HG03103 (cell line): Measurements from ENCODE around the gene AKAP13.
"Not testable (repeated sequence)": the region's sequence is repeated elsewhere in the genome, so short reads cannot be mapped to it uniquely, and the experiment has no call there.

Experiments
- ATAC-seq: cut with Tn5 transposase; IDR thresholded peaks from one replicate; pipeline ENCODE4 v1.9.1; 2021; ENCODE audit warnings: low read depth; ENCODE audit not compliant: unreplicated experiment

The AKAP13 gene

DNA sequence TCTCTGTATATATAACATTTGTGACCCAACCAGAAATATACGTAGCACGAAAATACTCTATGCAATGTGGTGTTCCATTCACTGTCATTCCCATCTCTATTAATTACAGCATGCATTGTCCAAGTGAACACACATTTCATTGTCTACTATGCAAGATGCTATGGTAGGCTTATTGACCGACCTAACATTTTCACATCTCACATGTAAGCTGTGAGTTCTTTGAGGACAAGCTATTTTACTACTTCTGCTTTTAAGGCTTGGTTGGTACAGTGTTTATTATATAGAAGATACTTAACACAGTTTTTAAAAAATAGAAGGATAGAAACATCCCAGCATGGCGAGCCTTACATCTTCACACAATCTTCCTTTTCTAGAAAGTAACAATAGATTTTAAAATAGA lies 249.9 kb downstream of the AKAP13 start:
- ATAC-seq = no peak

DNA sequence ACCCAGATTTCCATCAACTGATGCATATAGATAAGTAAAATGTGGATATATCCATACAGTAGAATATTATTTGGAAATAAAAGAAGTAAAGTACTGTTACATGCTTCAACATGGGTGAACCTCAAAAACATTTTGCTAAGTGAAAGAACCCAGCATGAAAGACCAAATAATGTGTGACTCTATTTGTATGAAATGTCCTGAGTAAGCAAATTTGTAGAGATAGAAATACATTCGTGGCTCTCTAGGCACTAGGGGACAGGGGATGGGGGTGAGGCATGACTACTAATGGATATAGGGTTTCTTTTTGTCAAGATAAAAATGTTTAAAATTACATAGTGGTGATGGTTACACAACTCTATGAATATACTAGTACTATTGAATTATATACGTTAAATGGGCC lies 250.6 kb downstream of the AKAP13 start:
- ATAC-seq = no peak

DNA sequence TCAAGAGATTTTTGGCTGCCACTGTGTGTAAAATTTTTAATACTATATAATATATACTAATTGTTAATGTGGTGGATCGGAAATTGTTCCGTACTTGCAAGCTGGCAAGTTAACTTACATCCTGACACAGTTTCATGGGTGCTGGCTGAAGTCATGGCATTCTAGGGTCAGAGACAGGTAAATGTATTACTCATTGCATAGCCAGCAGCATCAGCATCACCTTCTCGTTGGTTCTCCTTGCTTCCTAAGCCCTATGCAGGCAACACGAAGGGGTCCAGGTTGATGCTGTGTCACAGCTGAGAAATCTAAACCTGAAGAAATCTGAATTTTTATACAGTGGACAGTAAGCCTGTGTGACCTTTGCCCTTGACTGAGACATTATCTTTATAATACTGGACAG lies 251.6 kb downstream of the AKAP13 start:
- ATAC-seq = no peak

DNA sequence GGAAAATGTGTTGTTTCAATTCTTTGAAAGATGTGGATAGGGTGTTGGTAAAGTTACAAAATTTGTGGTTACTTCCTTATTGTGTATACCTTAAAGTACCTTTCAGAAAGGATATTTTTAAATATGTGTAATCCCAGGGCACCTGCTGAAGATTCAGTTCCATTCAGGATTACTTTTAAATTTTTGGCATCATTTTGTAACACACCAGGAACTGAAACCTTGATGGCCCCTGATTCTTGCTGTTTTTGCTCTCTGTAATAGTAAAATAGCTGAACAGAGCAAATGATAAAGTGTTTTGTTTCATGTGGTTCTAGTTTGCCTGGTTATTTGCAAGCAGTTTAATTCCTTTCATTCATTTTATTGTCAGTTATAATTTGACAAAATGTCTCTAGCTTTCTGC lies 253.5 kb downstream of the AKAP13 start:
- no peak for ATAC-seq

DNA sequence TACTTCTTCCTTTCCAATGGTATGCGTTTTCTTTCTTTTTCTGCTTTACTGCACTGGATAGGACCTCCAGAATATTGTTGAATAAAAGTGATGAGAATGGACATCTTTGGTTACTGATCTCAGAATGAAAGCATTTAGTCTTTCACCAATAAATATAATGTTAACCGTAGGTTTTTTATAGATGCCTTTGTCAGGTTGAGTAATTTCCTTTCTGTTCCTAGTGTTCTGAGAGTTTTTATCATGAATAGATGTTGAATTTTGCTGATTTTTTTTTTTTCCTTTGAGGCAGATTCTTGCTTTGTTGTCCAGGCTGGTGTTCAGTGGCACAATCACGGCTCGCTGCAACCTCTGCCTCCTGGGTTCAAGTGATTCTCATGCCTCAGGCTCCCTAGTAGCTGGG lies 255.9 kb downstream of the AKAP13 start:
- ATAC-seq = no peak

DNA sequence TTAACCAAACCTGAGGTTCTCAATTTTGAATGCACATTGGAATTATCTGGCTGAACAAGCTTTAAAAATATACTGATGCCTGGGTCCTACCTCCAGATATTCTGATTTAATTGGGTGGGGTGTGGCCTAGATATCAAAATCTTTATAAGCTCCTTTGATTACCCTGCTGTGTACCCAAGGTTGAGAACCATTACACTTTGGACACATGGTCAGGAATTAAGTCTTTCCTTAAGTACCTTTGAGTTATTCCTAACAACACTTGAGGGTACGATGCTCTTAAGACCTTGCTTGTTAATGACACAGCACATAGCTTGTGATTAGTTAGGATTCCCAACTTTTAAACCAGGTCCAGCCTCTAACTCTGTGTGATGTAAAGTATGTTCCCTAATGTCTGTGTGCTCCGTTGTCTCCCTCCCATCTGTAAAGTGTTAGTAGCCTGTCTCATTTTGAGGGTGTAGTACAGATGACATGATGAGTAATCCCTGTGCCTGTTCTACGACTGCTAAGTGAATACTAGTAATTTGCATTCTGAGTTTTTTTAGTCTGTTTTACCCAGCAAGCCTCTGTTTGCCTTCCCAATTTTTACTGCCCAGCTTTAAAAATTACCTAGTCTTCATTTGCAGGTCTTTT lies 259.5 kb downstream of the AKAP13 start:
- ATAC-seq = peak; percentile 85

DNA sequence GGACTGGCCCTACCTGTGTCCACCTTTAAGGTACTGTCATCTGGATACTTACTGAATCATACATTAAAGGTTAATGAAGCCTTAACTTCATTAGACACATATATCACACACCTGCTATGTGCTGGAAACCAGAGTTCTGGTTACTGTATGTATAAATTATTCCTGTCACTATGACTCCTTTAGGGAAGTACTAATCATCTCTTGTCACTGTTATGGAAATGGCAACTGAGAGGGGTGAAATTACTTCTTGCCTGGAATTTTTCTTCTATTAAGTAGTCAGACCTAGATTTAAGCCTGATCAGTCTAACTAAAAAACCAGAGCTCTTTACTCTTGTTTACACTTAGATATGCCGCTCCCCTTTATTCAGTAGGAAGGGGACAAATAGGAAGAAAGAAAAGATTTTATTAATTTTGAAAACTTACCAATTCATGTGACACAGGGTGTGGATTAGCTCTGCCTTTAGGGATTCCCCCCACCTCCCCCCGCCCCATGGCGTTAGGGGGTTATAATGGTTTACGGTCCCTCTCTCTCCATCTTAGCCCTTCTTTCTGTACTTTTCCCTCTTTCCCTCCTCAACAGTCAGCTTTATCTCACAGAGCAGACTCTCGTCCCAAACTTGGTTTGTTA lies 261.8 kb downstream of the AKAP13 start:
- no peak for ATAC-seq

DNA sequence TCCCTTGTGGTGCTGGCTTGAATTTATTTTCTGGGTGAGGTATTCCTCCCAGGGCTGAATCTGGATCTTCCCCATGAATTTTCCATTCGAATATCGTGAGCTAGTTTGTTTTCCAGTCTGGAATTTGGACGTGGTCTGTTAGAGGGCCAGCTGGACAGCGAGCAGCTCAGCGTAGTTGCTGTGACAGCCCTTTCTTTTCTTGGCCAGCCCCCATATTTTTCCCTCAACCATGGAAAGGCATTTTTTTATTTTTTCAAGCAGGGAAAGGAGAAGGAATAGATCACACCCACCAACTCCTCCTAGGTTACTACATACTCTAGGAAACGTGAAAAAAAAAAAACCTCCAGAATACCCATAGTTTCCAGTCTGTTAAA lies 262.3 kb downstream of the AKAP13 start:
- ATAC-seq = no peak

DNA sequence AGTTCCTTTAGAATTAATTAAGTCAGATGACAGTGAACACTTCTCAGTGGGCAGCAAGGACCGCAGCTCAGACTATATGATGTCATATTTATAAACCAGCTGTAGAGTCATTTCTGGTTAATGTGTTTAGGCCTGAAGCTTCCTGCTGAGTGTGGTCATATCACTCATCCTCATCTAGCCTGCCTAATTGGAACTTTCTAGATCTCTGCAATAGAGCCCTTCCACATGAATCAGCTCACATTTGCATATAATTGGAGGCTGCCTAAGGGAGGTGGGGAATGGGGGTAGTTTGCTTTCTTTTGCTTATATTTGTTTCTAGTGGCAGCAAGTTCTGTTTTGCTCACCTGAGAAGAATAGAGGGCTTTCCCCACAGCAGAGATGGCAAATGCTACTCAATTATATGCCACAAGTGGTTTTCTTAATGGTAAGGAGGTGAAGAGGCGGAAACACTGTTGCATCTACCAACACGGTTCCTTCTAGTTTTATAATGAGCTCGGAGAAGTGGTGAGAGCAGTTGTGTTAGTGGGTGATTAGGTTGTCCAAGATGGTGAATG lies 266.2 kb downstream of the AKAP13 start:
- ATAC-seq = peak; percentile 90

DNA sequence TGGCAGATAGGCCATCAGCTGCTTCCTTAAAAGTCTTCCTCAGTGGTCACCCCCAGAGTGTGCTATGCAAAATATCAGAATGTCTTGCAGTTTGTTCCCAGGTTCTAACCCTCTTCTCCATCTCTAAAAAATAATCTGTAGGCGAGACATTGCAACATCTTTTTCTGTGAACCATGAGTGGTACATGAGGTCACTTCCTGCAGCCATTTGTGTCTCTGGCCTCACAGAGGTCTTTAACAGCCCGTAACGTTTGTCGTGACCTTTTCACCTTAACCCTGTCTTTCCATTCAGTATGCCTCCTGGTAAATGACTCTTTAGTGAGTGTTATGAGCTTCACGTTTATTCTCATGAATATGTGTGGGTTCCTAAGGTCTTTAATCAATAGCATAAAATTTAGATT lies 269.0 kb downstream of the AKAP13 start:
- ATAC-seq = no peak

DNA sequence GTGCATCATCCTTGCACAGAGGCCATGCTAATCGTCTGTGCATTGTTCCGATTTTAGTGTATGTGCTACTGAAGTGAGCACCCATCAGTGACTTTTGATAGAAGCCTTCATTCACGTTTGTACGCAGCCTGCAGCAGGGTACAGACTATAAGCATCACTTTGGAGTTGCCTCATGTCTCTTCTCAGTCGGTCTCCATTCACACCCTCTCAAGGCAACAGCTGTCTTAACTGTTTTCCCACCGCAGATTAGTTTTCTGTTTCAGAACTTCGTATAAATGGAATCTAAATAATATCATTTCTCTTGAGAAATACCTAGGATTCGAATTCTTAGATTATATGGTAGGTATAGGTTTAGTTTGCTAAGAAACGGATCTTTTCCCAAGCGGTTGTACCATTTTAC lies 271.1 kb downstream of the AKAP13 start:
- ATAC-seq = no peak

DNA sequence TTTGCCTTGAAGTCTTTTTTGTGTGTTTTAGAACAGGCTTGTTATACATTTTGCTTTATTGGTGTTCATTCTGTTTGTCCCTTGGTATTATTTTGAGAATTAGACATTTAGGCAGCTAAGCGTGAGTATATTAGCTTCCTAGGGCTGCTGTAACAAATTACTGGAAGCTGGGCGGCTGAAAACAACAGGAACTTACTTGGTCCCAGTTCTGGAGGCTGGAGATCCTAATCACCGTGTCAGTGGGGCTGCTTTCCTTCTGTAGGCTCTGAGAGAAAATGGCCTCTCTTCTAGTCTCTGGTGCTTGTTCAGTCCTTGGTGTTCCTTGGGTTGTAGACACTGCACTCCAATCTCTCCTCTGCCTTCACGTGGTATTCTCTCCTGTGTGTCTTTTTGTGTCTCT lies 272.1 kb downstream of the AKAP13 start:
- no peak for ATAC-seq

DNA sequence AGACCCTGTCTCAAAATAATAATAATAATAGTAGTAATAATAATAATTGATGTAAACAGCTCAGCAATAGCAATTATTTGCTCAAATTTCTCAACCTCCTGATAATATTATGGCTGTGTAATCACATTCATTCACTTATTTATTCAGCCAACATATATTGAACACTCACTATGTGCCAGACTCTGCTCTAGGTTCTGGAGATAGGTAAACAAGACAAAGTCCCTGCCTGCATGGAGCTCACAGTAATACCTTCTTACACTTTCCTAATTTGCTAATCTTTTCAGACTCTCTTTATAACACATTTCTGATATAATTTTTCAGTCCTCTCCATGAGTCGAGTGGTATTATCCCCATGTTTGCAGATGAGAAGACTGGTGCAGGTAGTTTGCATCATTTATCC lies 276.7 kb downstream of the AKAP13 start:
- ATAC-seq = no peak

DNA sequence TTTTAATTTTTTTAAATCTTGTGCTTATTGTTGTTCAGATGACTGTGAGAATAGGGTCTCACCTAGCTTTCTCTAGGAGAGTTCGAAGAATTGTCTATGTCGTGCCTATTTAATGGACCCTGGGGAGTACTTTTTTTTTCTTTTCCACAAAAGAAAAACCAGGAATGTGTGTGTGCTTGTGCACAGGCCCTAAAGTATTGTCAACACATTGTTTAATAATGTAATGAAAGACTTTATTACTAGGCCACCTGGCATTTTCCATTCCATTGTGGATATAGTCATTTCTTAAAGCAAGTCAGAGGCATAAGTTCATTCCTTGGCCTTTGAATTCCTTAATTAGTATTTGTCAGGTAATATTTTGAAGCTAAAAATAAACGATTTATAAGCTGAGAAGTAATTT lies 278.4 kb downstream of the AKAP13 start:
- no peak for ATAC-seq

DNA sequence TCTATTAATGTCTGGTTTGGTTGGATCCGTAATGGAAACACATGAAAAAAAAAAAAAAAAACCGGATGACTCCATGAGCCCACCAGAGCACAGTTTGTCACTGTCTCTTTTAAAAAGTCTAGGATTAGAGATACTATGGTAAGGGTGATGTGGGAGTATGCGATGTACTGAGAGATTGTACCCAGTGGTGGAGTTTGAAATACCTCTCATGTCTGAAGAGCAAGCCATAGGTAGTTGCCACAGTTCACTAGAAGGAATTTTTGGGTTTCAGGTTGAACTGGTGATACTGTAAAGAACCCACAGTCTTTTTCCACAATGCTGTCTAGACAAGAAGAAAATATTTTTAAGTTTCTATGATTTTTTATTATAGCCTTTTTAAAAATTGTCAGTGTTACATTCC lies 281.5 kb downstream of the AKAP13 start:
- no peak for ATAC-seq

DNA sequence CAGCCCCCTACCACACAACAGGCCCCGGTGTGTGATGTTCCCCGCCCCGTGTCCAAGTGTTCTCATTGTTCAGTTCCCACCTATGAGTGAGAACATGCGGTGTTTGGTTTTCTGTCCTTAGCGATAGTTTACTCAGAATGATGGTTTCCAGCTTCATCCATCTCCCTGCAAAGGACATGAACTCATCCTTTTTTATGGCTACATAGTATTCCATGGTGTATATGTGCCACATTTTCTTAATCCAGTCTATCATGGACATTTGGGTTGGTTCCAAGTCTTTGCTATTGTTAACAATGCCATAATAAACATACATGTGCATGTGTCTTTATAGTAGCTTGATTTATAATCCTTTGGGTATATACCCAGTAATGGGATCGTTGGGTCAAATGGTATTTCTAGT lies 285.3 kb downstream of the AKAP13 start:
- not testable (repeated sequence) for ATAC-seq

DNA sequence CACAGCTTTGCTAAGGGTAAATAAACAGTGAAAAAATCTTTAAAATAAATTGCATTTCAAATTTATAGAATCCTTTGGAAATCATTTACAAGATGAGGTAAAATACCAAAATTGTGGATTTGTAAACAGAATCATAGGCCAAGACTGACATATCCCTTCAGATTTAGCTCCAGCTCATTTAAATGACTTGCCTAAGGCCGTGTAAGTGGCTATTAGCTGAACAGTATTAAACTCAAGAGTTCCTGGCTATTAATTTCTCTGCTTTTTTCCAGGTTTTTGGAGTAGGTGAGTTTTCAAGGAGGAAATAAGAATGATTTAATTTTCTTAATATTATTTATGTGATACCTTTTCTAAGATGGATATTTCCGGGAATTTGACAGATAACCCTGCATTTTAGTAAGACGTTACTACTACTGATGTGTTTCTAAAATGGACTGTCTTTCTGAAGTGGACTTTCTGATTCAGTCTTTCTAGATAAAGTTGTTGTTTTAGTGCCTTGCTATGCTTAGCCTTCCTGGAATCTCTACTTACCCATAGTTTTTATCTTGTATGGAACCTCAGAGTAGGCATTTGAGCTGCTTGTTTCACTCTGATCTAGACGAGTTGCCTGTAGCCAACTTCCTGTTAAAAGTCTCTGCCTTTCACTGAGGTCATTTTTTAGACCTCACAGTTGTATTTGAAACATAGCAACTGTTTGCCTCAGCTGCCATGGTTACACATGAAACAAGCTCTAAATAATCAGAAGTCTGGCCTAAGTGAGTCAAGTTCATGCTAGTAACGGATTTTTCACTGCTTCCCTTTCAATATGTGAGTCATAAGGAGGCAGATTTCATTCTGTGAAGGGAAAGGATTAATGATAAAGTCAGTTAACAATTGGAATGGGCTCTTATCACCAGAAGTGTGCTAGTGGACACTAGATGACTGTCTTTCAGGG lies 287.4 kb downstream of the AKAP13 start:
- ATAC-seq = peak; percentile 95

DNA sequence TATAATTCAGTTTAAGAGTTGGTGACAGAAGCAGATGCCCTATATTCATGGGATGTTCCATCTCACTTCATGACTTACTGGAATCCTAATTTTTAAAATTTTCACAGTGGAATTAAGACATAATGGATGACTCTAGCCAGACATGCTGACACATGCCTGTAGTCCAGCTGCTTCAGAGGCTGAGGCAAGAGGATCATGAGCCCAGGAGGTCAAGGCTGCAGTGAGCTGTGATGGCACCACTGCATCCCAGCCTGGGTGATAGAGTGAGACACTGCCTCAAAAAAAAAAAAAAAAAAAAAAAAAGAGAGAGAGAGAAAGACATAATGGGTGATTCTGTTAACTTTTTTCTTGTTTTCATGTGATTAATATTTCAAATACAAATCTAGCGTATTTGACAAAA lies 290.8 kb downstream of the AKAP13 start:
- ATAC-seq = no peak

DNA sequence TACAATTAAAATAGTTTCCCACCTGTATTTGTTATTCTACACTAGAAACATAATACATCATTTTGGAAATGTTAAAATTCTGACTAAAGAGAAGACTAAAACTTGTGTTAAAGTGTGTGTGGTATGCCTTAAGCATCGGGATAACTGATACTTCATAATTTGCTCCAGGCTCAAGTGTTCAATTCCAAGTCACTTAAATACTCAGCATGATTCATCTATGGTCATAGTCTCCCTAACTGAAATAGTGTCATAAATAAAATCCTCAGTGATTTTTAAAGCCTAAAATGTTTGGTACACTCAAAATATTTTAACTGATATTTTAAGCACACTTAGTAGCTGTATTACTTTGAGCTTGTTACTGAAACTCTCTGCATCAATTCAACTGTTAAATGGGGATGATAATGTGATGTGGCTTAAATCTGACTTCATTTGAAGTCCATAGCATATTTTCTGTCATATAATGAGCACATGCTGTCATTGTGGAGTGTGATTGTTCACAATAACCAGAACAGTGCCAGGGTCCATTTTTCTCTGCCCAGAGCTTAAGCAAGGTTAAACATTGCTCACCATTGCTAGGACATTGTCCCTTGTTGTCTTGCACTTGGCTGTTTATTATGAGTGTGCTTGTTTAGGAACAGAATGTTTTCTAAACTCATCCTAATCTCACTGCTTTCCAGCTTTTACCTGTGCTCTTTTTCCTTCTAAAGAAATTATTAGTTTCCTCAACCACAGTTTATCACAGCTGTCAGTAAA lies 292.1 kb downstream of the AKAP13 start:
- no peak for ATAC-seq

DNA sequence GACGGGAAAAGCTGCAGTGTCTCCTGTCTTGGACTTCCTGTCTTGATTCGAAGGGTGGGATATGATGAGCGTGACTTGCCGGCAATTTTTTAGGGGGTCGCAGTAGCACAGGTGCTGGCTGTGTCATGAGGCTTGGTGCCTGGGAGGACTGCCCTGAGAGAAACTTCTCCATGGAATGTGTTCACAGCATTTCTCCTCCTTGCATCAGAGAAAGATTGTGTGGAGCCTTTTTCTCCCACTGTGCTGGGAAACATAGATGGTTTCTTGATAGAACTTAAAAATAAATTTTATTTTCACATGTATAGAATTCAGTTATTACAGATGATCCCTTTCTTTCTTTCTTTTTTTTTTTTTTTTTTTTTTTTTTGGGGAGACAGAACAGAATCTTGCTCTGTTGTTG lies 292.9 kb downstream of the AKAP13 start:
- ATAC-seq = no peak
